ENCODE results near the gene ADD1.
"Not testable (repeated sequence)": the region's sequence is repeated elsewhere in the genome, so short reads cannot be mapped to it uniquely, and the experiment has no call there.

The ADD1 gene

DNA sequence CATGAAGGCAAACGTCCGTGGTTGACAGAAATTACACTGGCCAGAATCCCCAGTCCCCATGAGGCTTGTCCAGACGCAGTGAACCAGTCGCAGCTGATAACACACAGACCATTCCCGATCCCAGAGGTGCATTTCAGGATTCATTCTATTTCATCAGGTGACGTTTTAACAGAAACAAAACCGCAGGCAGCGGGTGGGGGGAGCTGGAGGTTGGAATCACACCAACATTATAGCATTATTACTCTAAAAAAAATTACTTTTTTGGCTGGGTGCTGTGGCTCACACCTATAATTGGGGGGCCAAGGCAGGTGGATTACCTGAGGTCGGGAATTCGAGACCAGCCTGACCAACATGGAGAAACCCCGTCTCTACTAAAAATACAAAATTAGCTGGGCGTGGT is 94.3 kb downstream of the ADD1 start:
- no peak for DNase-seq

DNA sequence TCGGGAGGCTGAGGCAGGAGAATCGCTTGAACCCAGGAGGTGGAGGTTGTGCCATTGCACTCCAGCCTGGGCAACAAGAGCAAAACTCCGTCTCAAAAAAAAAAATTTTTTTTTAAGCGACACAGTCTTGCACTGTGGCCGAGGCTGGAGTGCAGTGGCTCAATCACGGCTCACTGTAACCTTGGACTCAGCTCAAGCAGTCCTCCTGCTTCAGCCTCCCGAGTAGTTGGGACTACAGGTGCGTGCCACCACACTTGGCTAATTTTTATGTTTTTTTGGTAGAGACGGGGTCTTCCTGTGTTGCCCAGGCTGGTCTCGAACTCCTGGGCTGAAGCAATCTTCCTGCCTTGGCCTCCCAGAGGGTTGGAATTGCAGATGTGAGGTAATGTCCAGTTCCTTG is 94.8 kb downstream of the ADD1 start:
- not testable (repeated sequence) for DNase-seq

DNA sequence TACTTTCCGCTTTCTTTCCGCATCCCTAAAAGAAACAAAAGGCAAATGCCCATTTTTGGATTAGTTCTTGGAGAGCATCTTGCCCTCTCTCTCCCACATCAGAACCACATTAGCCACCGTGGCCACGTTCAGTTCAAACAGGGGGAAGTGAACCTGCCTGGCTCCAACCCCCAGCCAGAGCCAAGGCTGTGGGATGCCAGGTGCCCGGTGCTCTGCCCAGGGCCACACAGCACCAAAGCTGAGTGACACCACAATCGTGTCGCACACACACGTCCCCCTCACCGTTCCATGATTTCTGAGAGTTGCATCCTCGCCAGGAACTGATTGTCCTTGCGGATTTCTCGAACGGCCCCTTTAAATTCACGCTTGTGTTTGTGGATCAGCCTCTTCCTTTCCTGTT is 95.3 kb downstream of the ADD1 start:
- no peak for DNase-seq

- no peak for DNase-seq
These were observed 96.0 kb downstream of the ADD1 start for GRCh38 chr4:2939383-2940243.

DNA sequence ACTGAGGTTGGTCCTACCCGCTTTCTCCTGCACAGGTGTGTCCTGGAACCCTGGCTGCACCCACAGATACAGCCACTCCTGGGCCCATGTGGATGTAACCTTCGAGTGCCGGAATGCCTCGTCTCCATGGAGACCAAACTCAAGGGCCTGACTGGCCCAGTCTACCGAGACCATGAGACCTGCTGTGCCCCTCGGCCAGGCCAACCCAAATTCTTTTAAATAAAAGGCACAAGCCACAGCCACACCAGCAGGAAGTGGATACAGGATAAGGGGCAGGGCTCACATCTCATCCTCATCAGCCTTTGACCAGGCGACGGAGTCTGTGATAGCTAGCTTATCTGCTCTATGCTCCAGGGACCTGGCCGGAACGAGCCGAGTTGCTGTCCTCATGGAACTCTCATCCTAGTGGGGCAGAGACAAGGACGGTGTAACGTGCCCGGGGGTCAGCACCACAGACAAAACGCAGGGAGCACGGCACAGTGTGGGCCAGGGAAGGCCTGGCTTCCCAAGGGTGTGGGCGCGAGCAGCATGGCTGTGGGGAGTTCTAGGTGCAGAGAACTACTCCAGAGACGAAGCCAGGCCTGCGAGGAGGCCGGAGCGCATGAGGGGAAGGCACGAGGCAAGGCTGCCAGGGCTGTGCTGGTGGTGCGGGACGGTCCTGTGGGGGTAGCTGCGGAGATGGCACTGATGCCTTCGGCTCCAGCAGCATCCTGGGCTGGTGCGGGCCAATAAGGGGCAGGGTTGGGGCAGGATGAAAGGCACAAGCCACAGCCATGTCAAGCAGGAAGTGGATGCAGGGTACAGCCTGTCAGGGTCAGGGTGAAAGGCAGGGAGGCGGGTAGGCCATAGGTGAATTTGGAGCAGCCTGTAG is 96.9 kb downstream of the ADD1 start:
- no peak for DNase-seq

DNA sequence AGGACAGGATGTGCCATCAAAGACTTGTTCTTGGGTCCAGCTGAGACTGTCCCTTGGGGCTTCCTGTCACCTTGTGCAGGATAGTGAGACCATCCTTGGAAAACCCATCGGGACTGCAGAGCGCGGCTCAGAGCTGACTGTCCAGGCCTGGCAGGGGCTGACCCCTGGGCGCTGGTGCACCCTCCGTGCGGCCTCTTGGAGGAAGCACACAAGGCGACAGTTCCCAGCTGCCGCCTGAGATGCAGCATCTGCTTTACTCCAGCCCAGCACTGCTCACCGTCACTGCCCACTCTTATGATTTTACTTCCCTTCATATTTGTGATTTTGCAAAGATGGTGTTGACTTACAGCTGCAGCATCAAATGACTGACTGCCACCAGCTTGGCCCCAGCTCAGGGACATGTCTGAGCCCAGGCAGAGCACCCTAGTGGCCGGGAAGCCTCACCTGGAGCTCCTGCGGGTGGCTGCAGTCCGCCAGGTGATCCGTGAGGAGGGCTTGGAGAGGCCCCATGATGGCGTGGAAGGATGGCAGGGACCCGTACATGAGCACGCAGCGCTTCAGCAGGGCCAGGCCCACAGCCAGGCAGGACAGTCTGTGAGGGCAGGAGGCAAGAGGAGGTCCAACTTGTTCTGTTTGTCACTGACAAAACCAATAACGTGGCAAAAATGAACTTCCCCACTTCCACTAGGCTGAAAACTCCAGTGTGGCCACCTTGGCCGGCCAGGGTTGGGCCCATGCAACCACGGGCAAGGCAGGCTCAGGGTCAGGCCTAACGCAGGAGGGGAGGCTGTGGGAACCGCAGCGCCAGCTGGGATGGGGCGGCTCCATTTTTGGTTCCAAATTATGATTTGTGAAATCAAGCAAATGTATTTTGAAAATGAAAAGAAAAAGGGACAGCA is 97.7 kb downstream of the ADD1 start:
- no peak for DNase-seq

GRCh38 chr4:2942037-2942531 is 98.4 kb downstream of the ADD1 start:
- no peak for DNase-seq

GRCh38 chr4:2942532-2943363 is 99.1 kb downstream of the ADD1 start:
- DNase-seq, result no peak

DNA sequence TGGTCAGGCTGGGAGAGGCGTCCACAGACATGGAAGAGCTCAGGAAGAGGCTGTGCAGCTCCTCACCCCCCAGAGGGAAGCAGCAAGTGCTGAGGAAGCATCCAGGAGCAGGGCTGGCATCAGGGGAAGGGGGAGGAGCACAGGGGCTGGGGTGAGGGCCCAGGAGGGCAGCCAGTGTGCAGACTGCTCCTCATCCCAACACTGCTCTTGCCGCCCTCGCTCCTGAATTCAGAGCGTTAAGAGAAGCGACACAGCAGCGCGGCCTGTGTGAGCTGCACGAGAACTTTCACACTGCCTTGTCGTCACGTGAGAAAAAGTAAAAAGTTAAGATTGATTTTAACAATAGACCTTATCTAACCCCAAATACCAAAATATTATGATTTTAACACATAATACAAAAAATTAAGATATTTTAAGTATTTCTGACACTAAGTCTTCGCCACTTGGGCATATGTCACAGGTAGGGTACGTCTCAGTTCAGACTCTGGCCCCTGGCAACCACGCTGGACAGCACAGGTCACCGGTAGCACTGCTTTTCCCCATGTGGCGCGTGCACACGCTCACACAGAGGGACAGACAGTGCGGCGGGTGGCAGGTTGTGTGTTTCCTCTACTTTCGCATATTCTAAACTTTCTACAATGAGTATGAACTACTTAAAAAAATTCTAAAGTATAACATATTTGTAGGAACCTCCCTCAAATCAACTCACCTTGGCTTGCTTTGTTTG is 99.9 kb downstream of the ADD1 start:
- no peak for DNase-seq

- no peak for DNase-seq
These were observed 100.4 kb downstream of the ADD1 start for GRCh38 chr4:2944091-2944482.

DNA sequence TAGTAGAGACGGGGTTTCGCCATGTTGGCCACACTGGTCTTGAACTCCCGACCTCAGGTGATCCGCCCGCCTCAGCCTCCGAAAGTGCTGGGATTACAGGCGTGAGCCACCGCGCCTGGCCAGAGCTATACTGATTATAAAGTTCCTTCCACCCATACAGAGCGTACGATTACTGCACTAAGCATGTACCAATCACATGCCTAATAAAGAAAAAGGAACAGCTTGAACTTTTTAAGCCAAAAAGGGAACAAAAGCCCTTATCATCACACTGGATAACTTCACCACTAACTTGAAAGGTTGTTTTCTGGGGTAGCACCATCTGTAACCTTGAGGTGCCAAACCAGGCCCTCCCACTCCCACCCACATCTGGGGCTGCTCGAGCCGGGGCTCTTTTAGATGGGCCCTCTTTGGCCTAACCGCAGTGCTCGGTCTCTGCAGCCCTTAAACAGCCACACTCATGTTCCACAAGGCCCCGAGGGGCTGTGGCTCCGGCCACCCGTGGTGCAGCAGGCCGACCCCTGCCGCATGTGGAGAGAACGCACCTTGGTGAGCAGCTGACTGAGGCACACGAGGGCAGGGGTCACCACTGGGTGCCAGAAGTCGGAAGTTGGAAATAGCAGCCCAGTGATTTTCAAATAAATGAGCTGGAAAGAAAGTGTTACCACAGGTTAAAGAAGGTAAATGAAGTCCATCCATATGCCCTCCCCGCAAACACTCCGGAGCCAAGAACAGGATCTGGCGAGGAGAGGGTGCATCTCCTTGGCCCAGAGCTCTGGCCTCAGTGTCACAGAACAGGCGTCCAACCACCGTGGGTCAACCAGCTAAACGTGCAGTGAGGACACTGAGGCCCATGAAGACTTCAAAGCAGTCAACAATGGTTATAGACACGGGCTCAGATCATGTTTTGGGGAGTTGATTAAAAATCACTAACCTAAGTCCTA is 101.2 kb downstream of the ADD1 start:
- DNase-seq, result no peak

- not testable (repeated sequence) for DNase-seq
These were observed 102.3 kb downstream of the ADD1 start for GRCh38 chr4:2945619-2946604.

- DNase-seq, result no peak
These were observed 103.4 kb downstream of the ADD1 start for GRCh38 chr4:2946812-2947600.

DNA sequence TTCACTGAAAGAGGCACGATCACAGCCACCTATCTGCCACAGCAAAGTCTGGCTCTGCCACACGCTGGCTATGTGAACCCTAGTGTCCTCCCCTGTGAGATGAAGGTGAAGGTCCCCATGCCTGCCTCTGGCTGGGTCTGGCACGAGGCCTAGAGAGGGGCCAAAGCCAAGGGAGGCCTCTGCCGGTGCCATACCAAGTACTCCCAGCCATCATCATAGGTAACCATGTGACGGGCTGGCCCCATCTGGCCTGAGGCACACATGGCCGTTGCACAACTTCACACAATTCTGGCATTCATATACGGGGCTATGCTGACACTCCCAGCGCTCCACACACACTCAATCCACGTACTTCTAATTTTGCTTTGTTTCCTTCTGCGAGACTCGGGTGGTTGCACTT is 104.3 kb downstream of the ADD1 start:
- DNase-seq, result no peak

DNA sequence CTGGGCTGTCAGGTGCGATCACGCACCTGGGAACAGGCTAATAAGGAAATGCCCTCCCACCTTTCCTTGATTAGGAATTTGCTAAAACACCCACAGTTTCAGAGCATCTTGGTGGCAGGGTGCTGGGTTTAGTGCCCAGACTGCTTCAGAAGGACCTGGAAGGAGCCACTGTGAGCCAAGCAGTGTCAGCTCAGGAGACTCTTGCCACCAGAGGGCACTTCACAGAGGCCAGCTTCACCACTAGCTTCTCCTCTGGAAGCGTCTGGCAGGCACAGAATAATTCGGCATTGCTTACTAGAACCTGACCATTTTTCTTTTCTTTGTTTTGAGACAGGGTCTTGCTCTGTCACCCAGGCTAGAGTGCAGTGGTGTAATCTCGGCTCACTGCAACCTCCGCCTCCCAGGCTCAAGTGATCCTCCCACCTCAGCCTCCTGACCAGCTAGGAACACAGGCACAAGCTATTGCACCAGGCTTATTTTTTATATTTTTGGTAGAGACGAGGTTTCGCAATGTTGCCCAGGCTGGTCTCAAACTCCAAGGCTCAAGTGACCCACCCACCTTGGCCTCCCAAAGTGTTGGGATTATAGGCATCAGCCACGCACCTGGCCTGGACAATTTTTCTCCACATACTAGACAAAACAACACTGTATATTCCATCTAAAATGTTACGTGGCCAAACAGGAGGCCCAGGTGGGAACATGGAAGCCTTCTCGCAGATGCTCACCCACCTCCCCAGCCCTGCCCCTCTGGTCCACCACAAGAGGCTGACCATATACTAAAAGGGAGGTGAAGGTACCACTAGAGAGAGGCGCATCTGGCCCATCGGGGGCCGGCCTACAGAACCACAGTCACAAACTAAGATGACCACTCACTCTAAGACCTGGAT is 105.5 kb downstream of the ADD1 start:
- no peak for DNase-seq

DNA sequence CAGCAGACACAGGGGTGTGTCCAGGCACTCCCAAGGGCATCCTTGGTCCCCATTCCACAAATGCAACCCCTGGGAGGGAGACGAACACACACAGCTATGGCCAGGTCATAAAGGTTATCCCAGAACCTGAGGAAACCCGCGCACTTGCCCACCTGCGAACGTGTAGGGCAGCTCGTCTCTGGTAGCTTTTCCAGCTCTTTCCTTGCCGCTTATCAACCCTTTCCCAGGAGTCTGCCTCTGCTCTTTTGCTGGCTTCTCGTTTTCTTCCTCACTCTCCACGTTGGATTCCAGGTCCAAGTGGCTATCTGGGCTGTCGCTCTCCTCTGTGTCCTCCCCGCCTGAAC is 106.1 kb downstream of the ADD1 start:
- DNase-seq, result no peak
